SK-N-SH treated with all-trans-retinoic acid at 6 μM for 48 hours (cell line): ENCODE data around the gene FBLN2.

Experiments
- ATAC-seq: fragments of 200-7000 bp; cut with Tn5 transposase; 3 replicates; pipeline ENCODE4 v1.9.1; 2020; ENCODE audit warnings: mild to moderate bottlenecking, moderate library complexity
- ARNTL ChIP-seq: fragments of 450-650 bp; formaldehyde crosslinking; IDR thresholded peaks from 2 replicates; pipeline ENCODE4 v1.5.0; 2020; ENCODE audit warnings: low read depth, mild to moderate bottlenecking, moderate library complexity, borderline replicate concordance
- BACH2 ChIP-seq: fragments of 250-450 bp; sonication (Bioruptor Pico); IDR thresholded peaks from 2 replicates; pipeline ENCODE4 v1.9.0; 2021; ENCODE audit warnings: mild to moderate bottlenecking, borderline replicate concordance
- CSDC2 ChIP-seq: fragments of 250-450 bp; sonication (Bioruptor Pico); IDR thresholded peaks from 2 replicates; pipeline ENCODE4 v1.5.0; 2020; ENCODE audit warnings: mild to moderate bottlenecking, moderate library complexity
- ESRRG ChIP-seq: fragments of 250-450 bp; sonication (Bioruptor Pico); IDR thresholded peaks from 2 replicates; pipeline ENCODE4 v1.6.1; 2021; ENCODE audit warnings: mild to moderate bottlenecking
- GLIS3 ChIP-seq: fragments of 250-450 bp; sonication (Bioruptor Pico); IDR thresholded peaks from 2 replicates; pipeline ENCODE4 v1.5.0; 2020; ENCODE audit warnings: mild to moderate bottlenecking, moderate library complexity
- ISL1 ChIP-seq: fragments of 250-450 bp; sonication (Bioruptor Pico); IDR thresholded peaks from 2 replicates; pipeline ENCODE4 v2.1.2; 2022; ENCODE audit warnings: mild to moderate bottlenecking, moderate library complexity
- POU6F1 ChIP-seq: fragments of 250-450 bp; sonication (Bioruptor Pico); IDR thresholded peaks from 2 replicates; pipeline ENCODE4 v1.8.0; 2021; ENCODE audit warnings: low read depth, mild to moderate bottlenecking, moderate library complexity, borderline replicate concordance
- PPARA ChIP-seq: fragments of 250-450 bp; sonication (Bioruptor Pico); IDR thresholded peaks from 2 replicates; pipeline ENCODE4 v1.5.0; 2020; ENCODE audit warnings: mild to moderate bottlenecking, borderline replicate concordance
- RARB ChIP-seq: fragments of 250-450 bp; sonication (Bioruptor Pico); IDR thresholded peaks from 2 replicates; pipeline ENCODE4 v1.8.0; 2021; ENCODE audit warnings: mild to moderate bottlenecking, moderate library complexity
- SNAI2 ChIP-seq: fragments of 250-450 bp; sonication (Bioruptor Pico); IDR thresholded peaks from 2 replicates; pipeline ENCODE4 v1.5.0; 2020; ENCODE audit warnings: mild to moderate bottlenecking, moderate library complexity
- TCF4 ChIP-seq: fragments of 250-450 bp; sonication (Bioruptor Pico); IDR thresholded peaks from 2 replicates; pipeline ENCODE4 v1.8.0; 2021; ENCODE audit warnings: mild to moderate bottlenecking, moderate library complexity, borderline replicate concordance
- TOX ChIP-seq: fragments of 250-450 bp; sonication (Bioruptor Pico); IDR thresholded peaks from 2 replicates; pipeline ENCODE4 v1.8.0; 2021; ENCODE audit warnings: mild to moderate bottlenecking, moderate library complexity, borderline replicate concordance
- ZC3H10 ChIP-seq: fragments of 250-450 bp; sonication (Bioruptor Pico); IDR thresholded peaks from 2 replicates; pipeline ENCODE4 v1.5.1; 2021; ENCODE audit warnings: mild to moderate bottlenecking, moderate library complexity
- ZFP3 ChIP-seq: fragments of 250-450 bp; sonication (Bioruptor Pico); IDR thresholded peaks from 2 replicates; pipeline ENCODE4 v1.5.0; 2020; ENCODE audit warnings: mild to moderate bottlenecking, moderate library complexity
- ZFP30 ChIP-seq: fragments of 450-650 bp; formaldehyde crosslinking; IDR thresholded peaks from 2 replicates; pipeline ENCODE4 v1.5.0; 2022; ENCODE audit warnings: mild to moderate bottlenecking, moderate library complexity
- ZNF70 ChIP-seq: fragments of 450-650 bp; formaldehyde crosslinking; IDR thresholded peaks from 2 replicates; pipeline ENCODE4 v1.5.0; 2020; ENCODE audit warnings: mild to moderate bottlenecking, moderate library complexity
- ZNF8 ChIP-seq: fragments of 450-650 bp; formaldehyde crosslinking; IDR thresholded peaks from 2 replicates; pipeline ENCODE4 v1.5.0; 2020; ENCODE audit warnings: mild to moderate bottlenecking, moderate library complexity
- TF ChIP-seq, protein P1 (sequence below): fragments of 250-450 bp; sonication (Bioruptor Pico); IDR thresholded peaks from 2 replicates; pipeline ENCODE4 v1.5.1; 2021; ENCODE audit warnings: mild to moderate bottlenecking, moderate library complexity
- TF ChIP-seq, protein P2 (sequence below): fragments of 250-450 bp; sonication (Bioruptor Pico); IDR thresholded peaks from 2 replicates; pipeline ENCODE4 v1.5.0; 2020; ENCODE audit warnings: mild to moderate bottlenecking, moderate library complexity
- TF ChIP-seq, protein P3 (sequence below): fragments of 250-450 bp; sonication (Bioruptor Pico); IDR thresholded peaks from 2 replicates; pipeline ENCODE4 v1.8.0; 2020; ENCODE audit warnings: mild to moderate bottlenecking, moderate library complexity, borderline replicate concordance

Gene FBLN2

GRCh38 chr3:13590841-13591520 is 42.1 kb downstream of the FBLN2 start (continued):
- no peak for TF ChIP-seq ISL1 (CRISPR knock-in tag)
- no peak for TF ChIP-seq ZNF8 (CRISPR knock-in tag)
- TF ChIP-seq BACH2 = no peak
- no peak for TF ChIP-seq ZC3H10 (CRISPR knock-in tag)
- no peak for TF ChIP-seq ZFP3 (CRISPR knock-in tag)
- no peak for TF ChIP-seq ZNF70
- TF ChIP-seq POU6F1 (CRISPR knock-in tag) = no peak
- TF ChIP-seq ARNTL (CRISPR knock-in tag) = no peak
- TF ChIP-seq RARB = no peak

GRCh38 chr3:13593615-13594014 is 44.7 kb downstream of the FBLN2 start:
- no peak for ATAC-seq
- TF ChIP-seq RARB (no peak), CSDC2 (CRISPR knock-in tag) (no peak), ESRRG (CRISPR knock-in tag) (no peak)

- TF ChIP-seq ZNF70 (no peak), GLIS3 (CRISPR knock-in tag) (no peak), ESRRG (CRISPR knock-in tag) (no peak)
- ATAC-seq = no peak
Measured at GRCh38 chr3:13594146-13594545, 45.2 kb downstream of the FBLN2 start.

- ATAC-seq = no peak; the same call in 2 of the 3 replicates
- TF ChIP-seq, protein P1, sequence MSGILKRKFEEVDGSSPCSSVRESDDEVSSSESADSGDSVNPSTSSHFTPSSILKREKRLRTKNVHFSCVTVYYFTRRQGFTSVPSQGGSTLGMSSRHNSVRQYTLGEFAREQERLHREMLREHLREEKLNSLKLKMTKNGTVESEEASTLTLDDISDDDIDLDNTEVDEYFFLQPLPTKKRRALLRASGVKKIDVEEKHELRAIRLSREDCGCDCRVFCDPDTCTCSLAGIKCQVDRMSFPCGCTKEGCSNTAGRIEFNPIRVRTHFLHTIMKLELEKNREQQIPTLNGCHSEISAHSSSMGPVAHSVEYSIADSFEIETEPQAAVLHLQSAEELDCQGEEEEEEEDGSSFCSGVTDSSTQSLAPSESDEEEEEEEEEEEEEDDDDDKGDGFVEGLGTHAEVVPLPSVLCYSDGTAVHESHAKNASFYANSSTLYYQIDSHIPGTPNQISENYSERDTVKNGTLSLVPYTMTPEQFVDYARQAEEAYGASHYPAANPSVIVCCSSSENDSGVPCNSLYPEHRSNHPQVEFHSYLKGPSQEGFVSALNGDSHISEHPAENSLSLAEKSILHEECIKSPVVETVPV (CRISPR knock-in tag) = no peak
- TF ChIP-seq ZFP30 (CRISPR knock-in tag) = no peak
- TF ChIP-seq ISL1 (CRISPR knock-in tag) = no peak
- no peak for TF ChIP-seq PPARA (CRISPR knock-in tag)
- TF ChIP-seq CSDC2 (CRISPR knock-in tag) = no peak
- no peak for TF ChIP-seq SNAI2
- TF ChIP-seq, protein P2, sequence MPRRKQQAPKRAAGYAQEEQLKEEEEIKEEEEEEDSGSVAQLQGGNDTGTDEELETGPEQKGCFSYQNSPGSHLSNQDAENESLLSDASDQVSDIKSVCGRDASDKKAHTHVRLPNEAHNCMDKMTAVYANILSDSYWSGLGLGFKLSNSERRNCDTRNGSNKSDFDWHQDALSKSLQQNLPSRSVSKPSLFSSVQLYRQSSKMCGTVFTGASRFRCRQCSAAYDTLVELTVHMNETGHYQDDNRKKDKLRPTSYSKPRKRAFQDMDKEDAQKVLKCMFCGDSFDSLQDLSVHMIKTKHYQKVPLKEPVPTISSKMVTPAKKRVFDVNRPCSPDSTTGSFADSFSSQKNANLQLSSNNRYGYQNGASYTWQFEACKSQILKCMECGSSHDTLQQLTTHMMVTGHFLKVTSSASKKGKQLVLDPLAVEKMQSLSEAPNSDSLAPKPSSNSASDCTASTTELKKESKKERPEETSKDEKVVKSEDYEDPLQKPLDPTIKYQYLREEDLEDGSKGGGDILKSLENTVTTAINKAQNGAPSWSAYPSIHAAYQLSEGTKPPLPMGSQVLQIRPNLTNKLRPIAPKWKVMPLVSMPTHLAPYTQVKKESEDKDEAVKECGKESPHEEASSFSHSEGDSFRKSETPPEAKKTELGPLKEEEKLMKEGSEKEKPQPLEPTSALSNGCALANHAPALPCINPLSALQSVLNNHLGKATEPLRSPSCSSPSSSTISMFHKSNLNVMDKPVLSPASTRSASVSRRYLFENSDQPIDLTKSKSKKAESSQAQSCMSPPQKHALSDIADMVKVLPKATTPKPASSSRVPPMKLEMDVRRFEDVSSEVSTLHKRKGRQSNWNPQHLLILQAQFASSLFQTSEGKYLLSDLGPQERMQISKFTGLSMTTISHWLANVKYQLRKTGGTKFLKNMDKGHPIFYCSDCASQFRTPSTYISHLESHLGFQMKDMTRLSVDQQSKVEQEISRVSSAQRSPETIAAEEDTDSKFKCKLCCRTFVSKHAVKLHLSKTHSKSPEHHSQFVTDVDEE (CRISPR knock-in tag) = no peak
- TF ChIP-seq ZNF8 (CRISPR knock-in tag) = no peak
- TF ChIP-seq TCF4 (CRISPR knock-in tag) = no peak
- no peak for TF ChIP-seq TOX (CRISPR knock-in tag)
- TF ChIP-seq GLIS3 (CRISPR knock-in tag) = no peak
- no peak for TF ChIP-seq ESRRG (CRISPR knock-in tag)
- no peak for TF ChIP-seq BACH2
- TF ChIP-seq, protein P3, sequence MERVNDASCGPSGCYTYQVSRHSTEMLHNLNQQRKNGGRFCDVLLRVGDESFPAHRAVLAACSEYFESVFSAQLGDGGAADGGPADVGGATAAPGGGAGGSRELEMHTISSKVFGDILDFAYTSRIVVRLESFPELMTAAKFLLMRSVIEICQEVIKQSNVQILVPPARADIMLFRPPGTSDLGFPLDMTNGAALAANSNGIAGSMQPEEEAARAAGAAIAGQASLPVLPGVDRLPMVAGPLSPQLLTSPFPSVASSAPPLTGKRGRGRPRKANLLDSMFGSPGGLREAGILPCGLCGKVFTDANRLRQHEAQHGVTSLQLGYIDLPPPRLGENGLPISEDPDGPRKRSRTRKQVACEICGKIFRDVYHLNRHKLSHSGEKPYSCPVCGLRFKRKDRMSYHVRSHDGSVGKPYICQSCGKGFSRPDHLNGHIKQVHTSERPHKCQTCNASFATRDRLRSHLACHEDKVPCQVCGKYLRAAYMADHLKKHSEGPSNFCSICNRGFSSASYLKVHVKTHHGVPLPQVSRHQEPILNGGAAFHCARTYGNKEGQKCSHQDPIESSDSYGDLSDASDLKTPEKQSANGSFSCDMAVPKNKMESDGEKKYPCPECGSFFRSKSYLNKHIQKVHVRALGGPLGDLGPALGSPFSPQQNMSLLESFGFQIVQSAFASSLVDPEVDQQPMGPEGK (CRISPR knock-in tag) = no peak
- no peak for TF ChIP-seq ZC3H10 (CRISPR knock-in tag)
Measured at GRCh38 chr3:13594991-13595421, 46.1 kb downstream of the FBLN2 start.
